DMS53 treated with DMSO at 0.1 percent for 48 hours (cell line): Measurements from ENCODE around the gene IER3.
"Not testable (repeated sequence)": the region's sequence is repeated elsewhere in the genome, so short reads cannot be mapped to it uniquely, and the experiment has no call there.

Experiments used
- DNase-seq: peaks from one replicate; lab custom pipeline; 2025; ENCODE audit not compliant: unreplicated experiment; lab: John Stamatoyannopoulos, UW

The IER3 gene

DNA sequence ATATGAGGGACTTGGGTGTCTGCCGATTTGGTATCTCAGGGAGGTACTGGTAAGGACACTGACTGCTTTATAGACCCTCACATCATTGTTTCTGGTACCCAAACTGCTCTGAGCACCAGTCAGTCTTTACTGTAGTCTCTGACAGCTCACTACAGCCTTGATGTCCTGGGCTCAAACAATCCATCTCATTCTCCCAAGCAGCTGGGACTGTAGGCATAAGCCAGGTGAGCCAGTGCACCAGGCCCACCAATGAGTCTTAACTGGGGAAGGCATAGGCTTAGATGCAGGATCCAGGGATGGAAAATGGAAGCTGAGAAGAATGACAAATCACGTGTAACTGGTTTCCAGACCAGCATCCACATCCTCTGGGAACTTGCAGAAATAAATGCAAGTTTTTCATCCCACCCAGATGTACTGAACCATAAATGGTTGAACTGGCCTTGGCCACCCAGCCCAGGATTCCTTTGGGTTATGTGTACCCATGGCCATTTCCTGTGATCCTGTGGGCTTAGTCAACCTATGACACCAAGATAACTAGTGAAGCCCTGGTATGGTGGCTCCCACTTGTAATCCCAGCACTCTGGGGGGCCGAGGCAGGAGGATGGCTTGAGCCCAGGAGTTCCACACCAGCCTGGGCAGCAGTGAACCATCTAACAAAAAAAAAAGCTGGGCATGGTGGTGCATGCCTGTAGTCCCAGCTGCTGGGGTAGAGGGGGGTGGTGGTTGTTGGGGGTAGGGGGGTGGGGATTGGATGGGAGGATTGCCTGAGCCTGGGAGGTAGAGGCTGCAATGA, 18.4 kb downstream of the IER3 start:
- no peak for DNase-seq

DNA sequence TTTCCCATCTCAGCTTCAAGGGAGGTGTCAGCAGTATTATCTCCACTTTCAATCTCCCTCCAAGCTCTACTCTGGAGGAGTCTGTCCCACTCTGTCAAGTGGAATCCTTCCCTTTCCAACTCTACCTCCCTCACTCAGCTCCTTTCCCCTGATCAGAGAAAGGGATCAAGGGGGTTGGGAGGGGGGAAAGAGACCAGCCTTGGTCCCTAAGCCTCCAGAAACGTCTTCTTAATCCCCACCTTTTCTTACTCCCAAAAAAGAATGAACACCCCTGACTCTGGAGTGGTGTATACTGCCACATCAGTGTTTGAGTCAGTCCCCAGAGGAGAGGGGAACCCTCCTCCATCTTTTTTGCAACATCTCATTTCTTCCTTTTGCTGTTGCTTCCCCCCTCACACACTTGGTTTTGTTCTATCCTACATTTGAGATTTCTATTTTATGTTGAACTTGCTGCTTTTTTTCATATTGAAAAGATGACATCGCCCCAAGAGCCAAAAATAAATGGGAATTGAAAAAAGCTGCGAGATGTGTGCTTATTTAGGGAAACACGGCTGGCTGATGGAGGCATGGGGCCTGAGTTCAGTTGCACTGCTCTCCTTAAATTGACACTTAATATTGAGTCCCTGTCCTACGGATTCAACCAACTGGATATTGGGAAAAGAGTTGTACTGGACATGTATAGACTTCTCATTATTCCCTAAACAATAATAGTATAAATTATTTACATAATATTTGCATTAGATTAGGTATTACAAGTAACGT, 19.3 kb downstream of the IER3 start:
- no peak for DNase-seq

DNA sequence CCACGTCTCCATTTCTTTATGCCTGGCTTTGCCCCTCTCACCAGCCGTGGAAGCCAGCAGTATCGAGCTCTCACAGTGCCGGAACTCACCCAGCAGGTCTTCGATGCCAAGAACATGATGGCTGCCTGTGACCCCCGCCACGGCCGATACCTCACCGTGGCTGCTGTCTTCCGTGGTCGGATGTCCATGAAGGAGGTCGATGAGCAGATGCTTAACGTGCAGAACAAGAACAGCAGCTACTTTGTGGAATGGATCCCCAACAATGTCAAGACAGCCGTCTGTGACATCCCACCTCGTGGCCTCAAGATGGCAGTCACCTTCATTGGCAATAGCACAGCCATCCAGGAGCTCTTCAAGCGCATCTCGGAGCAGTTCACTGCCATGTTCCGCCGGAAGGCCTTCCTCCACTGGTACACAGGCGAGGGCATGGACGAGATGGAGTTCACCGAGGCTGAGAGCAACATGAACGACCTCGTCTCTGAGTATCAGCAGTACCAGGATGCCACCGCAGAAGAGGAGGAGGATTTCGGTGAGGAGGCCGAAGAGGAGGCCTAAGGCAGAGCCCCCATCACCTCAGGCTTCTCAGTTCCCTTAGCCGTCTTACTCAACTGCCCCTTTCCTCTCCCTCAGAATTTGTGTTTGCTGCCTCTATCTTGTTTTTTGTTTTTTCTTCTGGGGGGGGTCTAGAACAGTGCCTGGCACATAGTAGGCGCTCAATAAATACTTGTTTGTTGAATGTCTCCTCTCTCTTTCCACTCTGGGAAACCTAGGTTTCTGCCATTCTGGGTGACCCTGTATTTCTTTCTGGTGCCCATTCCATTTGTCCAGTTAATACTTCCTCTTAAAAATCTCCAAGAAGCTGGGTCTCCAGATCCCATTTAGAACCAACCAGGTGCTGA, 20.3 kb downstream of the IER3 start:
- not testable (repeated sequence) for DNase-seq

DNA sequence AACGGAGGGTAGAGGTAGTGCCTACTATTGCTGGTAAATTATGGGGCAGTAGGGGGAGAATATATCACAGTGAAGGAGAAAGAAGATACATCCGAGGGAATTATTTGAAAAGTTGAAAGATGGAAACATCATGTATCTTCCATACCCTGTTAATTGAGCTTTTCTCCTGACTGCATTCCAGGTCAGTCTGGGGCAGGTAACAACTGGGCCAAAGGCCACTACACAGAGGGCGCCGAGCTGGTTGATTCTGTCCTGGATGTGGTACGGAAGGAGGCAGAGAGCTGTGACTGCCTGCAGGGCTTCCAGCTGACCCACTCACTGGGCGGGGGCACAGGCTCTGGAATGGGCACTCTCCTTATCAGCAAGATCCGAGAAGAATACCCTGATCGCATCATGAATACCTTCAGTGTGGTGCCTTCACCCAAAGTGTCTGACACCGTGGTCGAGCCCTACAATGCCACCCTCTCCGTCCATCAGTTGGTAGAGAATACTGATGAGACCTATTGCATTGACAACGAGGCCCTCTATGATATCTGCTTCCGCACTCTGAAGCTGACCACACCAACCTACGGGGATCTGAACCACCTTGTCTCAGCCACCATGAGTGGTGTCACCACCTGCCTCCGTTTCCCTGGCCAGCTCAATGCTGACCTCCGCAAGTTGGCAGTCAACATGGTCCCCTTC, 21.0 kb downstream of the IER3 start:
- DNase-seq, result not testable (repeated sequence)

DNA sequence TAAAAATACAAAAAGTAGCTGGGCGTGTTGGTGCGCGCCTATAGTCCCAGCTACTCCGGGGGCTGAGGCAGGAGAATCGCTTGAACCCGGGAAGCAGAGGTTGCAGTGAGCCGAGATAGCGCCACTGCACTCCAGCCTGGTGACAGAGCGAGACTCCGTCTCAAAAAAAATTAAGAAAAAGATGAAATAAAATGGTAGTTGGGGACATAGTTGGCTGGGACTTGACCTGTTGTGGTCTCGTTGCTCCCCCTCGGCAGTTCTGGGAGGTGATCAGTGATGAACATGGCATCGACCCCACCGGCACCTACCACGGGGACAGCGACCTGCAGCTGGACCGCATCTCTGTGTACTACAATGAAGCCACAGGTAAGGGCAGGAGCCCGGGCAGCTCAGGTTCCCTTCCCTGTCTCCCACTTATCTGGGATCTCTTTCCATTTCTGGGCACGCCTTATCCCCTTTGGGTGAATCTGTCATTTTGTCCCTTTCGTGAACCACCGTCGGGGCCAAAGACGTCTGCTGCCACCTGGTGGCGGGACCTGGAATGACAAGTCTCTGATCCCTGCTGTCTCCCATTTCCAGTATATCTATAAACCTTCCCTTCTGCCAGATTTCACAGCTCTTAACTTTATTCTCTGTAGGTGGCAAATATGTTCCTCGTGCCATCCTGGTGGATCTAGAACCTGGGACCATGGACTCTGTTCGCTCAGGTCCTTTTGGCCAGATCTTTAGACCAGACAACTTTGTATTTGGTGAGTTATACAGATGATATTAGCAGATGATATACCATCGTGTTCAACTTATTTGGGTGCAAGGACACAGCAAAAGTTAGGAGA, 21.9 kb downstream of the IER3 start:
- peak; percentile 60 for DNase-seq

DNA sequence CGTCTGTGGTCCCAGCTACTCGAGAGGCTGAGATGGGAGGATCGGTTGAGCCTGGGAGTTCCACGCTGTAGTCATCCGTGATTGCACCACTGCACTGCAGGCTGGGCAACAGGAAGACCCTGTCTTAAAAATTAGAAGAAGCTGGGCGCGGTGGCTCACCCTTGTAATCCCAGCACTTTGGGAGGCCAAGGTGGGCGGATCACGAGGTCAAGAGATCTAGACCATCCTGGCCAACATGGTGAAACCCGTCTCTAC, 22.4 kb downstream of the IER3 start:
- not testable (repeated sequence) for DNase-seq

DNA sequence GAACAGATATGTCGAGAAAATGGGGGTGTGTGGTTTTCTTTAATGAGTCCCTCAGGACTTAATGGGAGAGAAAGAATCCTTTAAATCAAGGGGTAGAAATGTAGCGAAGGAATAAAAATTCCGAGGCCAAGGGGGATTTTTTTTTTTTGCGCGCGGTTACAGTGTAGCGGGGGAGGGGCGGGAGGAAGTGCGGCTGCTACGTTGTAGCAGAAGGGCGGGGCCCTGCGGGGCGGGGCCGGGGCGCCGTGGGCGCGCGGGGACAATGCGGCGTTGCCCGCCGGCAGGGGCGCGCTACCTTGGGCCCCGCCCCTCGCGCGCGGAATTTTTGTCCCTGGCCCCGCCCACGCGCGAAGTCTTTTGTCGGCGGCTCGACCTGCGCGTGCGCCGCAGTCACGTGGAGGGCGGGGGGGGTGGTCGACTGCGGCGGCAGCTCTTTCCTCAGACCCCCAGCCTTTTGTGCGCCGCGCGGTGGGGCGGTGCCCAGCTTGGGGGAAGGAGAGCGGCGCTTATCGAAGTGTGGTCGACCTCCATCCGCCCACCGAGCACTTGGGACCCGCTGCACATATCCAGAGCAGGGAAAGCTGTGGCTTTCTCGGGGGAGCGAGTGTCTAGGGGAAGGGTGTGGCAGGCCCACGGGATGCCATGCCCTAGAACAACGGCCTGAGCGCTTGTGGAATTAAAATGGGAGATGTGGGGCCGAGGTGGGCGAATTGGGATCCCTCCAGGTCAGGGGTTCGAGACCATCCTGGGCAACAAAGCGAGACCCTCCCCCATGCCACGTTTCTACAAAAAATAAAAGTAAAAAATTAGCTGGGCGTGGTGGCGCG, 22.9 kb downstream of the IER3 start:
- DNase-seq, result peak; percentile 76

DNA sequence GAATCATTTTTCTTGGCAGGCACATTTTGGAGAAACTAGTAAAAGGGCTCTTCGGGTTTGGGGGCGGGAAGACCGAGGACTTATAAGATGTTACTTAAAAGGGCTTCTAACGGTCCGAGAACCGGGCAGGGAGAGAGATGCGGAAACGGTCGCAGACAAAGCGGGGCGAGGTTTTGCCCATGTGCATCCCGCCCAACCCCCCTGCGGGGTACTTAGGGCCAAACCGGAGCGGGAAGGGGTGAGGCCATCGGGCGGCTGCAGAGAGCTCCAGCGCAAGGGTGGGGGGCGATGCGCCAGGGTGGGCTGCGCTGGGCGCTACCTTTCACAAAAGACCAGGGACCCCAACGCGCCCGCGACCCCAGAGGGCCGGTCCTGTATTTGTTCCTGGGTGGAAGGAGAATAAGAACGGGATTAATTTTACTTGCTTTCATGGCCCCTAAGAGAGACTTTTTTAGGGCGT, 23.6 kb downstream of the IER3 start:
- peak; percentile 49 for DNase-seq

DNA sequence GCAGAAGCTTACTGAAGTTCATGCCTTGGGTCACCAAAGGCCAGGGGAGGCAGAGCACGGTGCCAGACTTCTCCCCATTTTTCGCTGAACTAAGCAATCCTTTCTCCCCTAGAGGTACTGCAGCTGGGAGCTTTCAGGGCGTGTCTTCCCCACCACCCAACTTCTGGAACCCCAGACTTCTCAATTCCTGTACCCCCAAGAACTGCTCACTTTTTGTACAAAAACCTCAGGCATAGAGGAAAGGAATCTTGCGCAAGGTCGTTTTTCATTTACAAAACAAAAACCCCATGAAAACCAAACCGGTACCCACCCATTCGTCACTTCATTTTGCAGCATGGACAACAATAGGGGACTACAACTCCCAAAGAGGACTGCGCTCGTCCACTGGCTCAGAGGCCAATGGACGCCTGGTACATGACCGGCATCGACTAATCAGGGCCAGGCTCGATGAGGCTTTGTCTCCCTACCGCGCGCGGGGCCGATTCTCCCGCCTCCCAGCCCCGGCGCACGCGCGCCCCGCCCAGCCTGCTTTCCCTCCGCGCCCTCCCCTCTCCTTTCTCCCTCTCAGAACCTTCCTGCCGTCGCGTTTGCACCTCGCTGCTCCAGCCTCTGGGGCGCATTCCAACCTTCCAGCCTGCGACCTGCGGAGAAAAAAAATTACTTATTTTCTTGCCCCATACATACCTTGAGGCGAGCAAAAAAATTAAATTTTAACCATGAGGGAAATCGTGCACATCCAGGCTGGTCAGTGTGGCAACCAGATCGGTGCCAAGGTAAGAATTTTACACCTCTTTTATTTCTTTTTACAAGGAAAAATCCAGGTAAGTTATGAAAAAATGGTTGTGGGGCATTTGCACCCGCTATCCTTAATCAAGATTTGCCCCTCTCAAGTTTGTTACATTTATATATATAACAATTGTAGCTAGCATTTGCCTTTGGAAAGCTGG, 24.3 kb downstream of the IER3 start, which contains the start of gene TUBB:
TUBB (plus strand) TSS at position 562 of the 947 bp plus-strand sequence; CDS start at position 717, 155 bp downstream.
- peak; percentile 97 for DNase-seq

DNA sequence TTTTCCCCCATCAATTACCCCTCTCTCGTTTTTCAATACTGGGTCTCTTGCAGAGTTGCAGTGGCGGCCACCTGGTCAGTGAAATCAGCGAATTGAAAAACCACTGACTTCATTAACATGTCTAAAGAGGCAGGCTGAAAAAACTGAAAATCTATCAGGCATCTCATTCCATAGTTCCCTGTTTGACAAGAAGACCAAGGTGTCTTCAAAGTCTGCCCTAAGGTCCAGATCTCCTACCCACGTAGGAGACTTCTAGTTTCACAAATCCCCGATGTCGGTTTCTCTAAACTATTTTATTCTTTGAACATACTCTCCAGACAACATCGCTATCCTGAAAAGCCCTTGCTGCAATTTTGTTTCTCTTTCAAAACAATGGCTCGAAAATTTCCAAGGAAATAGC, 25.0 kb downstream of the IER3 start:
- DNase-seq, result no peak

DNA sequence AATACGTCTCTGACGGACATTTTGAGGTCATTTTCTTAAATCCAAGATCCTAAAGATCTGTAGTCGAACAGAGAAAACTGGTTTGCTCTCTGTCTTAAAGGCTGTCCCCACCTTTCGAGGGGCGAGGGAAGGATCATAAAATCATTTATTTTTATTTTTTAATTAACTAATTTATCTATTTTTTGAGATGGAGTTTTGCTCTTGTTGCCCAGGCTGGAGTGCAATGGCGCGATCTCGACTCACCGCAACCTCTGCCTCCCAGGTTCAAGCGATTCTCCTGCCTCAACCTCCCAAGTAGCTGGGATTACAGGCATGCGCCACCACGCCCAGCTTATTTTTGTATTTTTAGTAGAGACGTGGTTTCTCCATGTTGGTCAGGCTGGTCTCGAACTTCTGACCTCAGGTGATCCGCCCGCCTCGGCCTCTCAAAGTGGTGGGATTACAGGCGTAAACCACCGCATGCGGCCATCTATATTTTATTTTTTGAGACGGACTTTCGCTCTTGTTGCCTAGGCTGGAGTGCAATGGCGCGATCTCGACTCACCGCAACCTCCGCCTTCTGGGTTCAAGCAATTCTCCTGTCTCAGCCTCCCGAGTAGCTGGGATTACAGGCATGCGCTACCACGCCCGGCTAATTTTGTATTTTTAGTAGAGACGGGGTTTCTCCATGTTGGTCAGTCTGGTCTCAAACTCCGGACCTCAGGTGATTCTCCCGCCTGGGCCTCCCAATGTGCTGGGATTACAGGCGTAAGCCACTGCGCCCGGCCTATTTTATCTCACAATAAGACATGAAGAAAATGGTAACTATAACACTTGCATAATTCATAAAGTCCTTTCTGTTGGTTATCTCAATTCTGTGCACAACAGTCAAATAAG, 26.3 kb downstream of the IER3 start:
- not testable (repeated sequence) for DNase-seq

DNA sequence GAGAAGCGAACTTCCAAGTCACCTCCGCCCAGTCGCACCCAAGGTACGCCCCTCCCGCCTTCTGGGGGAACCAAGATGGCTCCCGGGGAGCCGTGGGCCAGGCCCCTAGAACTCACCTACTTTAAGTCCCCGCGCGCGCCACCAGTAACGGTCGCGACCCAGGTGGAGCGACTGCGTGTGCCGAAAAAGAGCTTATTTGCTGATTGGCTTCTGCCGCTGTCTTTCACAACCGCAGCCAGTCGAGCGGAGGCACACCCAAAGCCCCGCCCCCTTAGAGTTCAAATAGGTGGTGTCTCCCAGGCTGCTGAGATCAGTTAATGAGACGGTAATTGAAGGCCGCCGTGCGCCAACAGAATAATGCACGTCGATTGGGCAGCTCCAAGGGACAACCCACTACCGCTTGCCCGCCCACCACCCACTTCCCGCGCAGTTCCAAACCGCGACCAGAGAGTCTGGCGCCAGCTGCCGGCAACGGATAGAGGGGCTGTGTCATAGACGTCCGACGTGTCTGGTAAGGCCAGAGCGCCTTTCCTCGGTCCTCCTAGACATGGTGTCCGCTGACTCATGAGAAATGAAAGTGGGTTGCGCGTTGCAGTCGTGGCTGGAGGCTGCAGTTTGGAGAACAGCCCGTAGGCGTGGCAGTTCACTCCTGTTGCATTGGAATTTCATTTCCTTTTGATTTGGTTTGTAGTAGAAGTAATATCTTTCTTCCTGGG, 27.1 kb downstream of the IER3 start, which contains the start of gene MDC1:
MDC1 (minus strand) TSS at position 153 of the 716 bp plus-strand sequence. CDS start 2,106 bp downstream, outside the sequence.
- DNase-seq, result peak; percentile 98

DNA sequence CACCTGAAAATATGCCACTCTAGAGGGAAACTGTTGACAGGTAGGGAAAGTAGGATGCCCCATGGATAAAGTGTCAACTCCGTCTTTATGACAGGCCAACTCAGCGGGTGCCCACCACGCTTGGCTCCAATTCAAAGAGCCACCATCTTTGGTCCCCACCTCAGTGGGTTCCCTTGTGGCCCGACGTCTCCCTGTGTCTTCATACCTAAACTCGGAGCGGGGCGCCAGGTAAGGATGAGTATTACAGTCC, 27.5 kb downstream of the IER3 start:
- DNase-seq, result no peak

DNA sequence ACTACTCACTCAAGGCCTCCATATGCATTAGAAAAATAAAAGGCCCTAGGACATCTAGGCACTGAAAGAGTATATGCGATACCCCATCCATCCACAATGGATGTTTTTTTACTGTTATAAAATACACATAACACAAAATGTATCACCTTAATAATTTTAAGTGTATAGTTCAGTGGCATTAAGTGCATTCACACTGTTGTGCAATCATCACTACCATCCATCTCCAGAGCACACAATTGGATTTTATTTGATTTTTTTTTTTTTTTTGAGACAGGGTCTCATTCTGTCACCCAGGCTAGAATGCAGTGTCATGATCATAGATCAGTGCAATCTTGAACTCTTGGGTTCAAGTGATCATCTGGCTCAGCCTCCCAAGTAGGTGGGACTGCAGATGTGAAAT, 30.1 kb downstream of the IER3 start:
- no peak for DNase-seq

DNA sequence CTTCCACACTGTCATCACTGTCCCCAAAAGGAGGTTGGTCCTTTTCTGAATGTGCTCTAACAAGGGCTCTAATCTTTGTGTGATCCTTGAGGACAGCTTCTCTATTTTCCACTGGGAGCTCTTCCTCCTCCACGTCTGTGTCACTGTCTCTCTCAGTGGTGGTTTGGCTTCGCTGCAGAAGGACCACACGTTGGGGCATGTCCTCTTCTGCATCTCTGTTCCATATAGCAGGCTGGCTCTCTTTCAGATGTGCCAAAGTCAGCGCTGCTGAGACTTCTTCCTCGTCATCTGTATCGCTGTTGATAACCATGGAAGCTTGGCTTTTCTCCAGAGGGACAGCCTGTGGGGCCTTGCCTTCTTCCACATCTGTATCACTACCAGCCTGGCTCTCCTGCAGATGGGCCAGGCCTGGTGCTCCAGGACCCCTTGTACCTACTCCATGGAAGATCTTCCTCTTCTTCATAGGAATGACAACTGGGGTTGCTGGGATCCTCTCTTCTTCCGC, 31.9 kb downstream of the IER3 start:
- DNase-seq, result no peak

DNA sequence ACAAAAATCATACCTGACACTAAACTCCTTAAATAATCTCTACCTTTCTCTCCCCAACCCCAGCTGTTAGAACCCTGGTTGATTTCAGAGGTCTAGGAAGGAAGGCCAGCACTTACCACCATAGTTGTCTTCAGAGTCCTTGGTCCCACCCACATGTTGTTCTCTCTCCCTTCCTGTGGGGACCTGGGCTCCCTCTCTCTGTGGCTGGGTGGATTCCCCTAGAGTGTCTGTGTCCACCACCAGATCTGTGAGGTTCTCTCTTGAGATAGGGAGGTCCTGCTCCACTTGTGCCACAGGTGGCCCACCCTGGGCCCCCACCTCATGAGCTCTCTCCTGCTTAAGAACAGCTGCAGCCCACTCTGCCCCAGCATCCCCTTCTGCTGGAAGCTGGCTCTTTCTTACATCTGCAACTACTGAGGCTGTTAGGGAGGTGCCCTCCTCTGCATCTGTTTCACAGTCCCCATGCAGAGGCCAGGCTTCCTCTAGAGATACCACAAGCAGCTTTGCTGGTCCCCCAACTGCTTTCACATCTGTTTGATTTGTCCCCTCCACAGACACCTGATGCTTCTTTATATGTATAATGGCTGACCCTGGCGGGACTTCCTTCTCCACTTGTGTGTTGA, 32.5 kb downstream of the IER3 start:
- DNase-seq, result no peak
